GM12874 (cell line): ENCODE data around the gene REV1.
A peak's percentile ranks its signal among the peaks of the same experiment; 100 is the strongest.

ENCODE experiments used
- CTCF ChIP-seq: IDR thresholded peaks from 2 replicates; pipeline ENCODE4 v1.5.1; 2011; ENCODE audit warnings: low read depth, mild to moderate bottlenecking, control low read depth, low read length, moderate library complexity; ENCODE audit not compliant: insufficient read depth

Gene REV1

GRCh38 chr2:99489761-99490622 is at the start of gene REV1:
Gene REV1, minus strand, starts transcription at chr2:99490017. Its CDS starts 25,042 bp downstream, at chr2:99464975.
- TF ChIP-seq CTCF, result peak; percentile 68

DNA sequence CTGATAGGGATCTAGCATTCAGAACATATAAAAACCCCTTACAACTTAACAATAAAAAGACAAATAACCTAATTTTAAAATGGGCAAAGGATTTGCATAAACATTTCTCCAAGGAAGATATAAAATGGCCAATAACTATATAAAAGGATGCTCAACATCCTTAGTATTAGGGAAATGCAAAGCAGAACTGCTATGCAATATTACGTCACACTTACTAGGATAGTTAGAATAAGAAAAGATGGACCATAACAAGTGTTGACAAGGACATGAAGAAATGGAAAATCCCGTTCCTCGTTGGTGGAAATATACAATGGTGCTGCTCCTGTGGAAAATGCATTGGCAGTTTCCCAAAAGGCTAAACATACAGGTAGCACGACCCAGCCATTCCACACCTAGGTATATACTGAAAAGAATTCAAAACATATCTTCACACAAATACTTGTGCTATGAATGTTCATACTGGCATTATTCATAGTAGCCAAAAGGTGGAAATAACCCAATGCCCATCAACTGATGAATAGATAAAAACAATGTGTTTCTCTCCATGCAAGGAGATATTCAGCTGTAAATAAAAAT is 48.2 kb upstream of the REV1 start:
- TF ChIP-seq CTCF, result no peak

DNA sequence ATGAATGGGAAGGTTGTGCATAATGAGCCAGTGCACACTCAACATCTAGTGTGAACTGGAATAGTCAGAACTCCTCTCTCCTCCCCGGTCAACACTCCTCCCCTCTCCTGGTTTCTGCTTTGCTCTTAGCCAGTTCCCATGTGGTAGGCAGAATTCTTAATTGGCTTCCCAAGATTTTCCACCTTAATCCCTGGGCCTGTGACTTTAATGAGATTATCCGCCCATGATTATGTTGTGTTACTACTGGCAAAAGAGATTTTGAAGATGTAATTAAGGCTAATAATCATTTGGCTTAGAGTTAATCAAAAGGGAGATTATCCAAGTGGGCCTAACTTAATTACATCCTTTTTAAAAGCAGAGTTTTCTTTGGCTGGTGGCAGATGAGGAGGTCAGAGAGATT is 34.2 kb upstream of the REV1 start:
- no peak for TF ChIP-seq CTCF

- TF ChIP-seq CTCF, result no peak
Observed at GRCh38 chr2:99522157-99522556, 32.3 kb upstream of the REV1 start.

DNA sequence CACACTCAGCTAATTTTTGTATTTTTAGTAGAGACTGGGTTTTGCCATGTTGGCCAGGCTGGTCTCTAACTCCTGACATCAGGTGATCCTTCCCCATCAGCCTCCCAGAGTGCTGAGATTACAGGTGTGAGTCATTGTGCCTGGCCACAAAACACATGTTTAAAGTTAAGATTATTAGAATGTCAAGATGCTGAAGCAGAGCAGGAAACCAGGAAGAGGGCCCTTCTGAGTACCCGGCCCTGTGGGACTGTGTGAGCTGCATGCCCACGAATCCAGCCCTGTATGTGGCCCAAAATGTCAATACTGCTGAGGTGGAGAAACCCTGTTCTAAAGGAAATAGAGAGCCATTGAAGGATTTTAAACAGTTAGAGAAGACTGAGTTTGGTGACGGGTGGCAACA is 31.0 kb upstream of the REV1 start:
- no peak for TF ChIP-seq CTCF

DNA sequence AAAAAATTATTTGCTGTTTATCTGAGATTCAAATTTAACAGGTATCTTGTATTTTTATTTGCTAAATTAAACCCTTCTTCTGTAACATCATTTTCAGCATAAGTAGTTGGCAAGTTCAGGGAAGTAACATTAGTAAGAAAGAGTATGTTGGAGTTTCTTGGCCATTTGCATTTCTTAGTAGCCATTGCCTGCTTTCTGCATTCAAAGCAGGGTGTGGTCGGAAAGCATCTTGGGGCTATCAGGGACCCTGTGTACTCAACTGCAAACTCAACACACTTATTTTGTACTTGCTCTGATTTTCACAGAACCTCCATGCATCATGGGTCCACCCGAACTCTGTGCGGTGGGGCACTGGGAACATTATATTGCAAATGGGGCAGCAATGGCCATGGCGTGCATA is 30.4 kb upstream of the REV1 start:
- TF ChIP-seq CTCF, result no peak

- TF ChIP-seq CTCF, result no peak
Observed at GRCh38 chr2:99514357-99514756, 24.5 kb upstream of the REV1 start.
